CD4-positive, alpha-beta T cell treated with Interferon alpha-2 for 1 hour (primary cell): ENCODE results near the gene NUPR1.
"Not testable (repeated sequence)": the region's sequence is repeated elsewhere in the genome, so short reads cannot be mapped to it uniquely, and the experiment has no call there.

Experiments
- DNase-seq, 2 donors: peaks; one replicate each; pipeline ENCODE4 v3.0.0-alpha.2; 2020 to 2022

NUPR1 gene

DNA sequence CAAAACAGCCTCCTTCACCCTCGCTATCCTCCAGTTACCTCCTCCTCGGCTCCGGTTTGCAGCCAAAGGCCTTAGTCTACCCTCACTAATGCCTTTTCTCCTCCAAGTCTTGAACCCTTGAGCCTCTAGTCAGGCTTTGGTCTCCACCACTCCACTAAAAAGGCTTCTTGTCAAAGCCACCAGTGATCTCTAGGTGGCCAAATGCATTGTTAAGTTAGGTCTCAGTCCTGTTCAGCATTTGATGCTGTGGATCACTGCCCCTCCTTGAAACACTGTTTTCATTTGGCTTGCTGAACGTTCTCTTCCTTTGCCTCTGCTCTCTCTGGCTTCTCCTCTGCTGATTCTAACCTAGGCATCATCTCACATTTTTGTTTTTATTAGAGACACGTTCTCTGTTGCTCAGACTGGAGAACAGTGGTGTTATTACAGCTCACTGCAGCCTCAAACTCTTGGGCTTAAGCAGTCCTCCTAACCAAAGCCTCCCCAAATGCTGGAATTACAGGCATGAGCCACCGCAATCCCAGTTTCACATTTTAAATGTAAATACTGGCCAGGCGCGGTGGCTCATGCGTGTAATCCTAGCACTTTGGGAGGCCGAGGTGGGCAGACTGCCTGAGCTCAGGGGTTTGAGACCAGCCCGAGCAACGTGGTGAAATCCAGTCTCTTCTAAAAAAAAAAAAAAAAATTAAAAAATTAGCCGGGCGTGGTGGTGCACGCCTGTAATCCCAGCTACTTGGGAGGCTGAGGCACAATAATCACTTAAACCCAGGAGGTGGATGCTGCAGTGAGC lies 16.1 kb upstream of the NUPR1 start:
- DNase-seq, result no peak

DNA sequence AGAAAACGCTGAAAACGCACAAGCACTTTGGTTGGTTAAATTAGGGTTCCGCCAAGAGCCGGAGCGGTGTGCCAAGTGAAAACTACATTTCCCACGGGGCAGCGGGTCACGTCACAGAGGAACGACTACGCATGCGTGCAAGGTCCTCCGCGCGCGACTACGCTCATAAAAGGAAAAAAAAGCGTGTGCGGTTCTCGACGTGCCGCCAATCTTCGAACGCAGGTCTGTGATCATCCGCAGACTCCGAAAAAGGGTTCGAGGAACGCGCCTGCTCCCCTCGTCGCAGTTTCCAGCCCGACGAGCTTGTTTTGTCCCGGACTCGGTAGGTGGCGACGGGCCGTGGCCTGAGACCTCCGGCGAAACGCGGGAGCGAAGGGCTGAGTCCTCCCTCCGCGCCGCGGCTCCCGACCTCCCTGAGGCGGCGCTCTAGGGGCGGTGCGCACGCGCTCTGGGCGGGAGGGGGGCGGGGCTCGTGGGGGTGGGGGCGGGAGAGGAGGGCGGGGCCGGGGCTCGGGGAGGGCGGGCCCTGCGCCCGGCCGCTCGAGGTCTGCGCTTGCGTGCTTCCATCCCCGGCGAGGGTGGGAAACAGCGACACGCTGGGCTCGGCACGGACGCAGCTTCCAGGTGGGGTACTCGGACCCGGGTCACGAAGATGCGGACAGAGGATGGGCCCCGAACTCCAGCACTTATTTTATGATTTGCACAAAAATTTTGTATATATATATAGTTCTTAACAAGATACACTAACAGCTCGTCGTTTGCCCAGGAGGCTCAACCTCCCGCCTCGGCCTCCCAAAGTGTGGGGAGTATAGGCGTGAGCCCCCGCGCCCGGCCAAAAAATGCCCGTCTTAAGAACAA lies 15.2 kb upstream of the NUPR1 start, which contains the start of gene SGF29:
Gene SGF29 (plus strand): TSS at position 145 of the 858 bp plus-strand sequence. CDS start 27,150 bp downstream, outside the sequence.
- peak; percentile 93 to 95 for DNase-seq

DNA sequence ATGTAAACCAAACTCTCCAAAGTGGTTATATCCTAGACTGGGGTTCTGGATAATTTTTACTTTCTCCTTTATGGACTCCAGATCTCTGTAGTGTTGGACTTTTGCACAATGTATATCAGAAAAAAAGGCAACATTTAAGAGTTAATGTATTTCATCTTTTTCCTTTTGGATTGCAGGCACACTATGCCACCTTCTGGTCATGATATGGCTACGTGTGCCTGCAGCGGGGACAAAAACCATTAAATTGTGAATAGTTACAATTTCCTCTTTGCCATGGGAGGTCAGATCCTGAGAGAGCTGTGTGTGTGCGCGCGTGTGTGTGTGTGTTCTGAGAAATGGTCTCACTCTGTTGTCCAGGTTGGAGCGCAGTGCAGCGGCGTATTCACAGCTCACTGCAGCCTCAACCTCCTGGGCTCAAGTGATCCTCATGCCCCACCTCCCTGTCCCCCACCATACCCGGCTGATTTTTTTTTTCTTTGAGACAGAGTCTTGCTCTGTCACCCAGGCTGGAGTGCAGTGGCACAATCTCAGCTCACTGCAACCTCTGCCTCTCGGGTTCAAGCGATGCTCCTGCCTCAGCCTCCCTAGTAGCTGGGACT lies 10.6 kb upstream of the NUPR1 start:
- peak in 1 of 2 donors; percentile 55 for DNase-seq

DNA sequence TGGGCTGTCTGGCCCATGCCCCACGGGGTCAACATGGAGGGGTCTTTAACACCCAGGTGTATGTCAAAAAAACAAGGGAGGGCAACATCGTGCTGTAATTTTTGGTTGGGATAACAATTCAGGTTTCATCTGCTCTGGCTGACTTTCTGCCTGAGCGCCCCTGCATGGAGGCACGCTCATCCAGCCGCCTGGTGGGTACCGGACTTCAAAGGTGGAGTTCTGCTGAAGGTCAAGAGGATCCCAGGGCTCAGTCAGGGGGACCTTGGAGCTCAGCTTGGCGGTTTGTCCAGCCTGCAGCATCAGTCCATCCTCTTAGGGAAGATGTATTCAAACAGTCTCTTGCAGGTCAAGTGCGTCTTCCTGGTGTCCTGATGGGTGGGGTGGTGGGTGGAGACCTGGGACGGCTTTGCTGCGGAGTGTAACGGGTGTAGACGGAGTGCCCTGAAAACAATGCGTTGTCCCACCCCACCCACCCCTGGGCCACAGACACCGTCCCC lies 9.6 kb upstream of the NUPR1 start:
- no peak for DNase-seq

DNA sequence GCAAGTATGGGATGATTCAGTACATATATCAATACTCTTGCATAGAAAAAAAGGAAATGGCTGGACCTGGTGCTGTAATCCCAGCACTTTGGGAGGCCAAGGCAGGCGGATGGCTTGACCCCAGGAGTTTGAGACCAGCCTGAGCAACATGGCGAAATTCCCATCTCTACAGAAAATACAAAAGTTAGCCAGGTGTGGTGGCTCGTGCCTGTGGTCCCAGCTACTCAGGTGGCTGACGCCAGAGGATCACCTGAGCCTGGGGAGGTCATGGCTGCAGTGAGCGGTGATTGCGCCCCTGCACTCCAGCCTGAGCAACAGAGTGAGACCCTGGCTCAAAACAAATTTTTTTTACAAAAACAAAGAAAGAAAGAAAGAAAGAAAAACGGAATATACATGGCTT lies 7.9 kb upstream of the NUPR1 start:
- DNase-seq, result no peak

DNA sequence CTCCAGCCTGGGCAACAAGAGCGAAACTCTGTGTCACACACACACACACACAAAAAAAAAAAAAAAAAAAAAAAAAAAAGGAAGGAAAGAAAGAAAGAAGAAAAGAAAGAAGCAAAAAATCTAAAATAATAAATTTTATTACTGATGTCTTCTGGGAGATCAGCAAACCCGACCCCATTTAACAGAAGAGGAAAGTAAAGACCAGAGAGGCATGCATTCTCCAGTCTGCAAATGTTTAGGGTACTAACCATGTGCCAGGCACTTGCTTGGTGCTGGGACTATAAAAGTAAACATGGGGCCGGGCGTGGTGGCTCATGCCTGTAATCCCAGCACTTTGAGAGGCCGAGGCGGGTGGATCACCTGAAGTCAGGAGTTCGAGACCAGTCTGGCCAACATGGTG lies 7.2 kb upstream of the NUPR1 start:
- DNase-seq, result not testable (repeated sequence)

DNA sequence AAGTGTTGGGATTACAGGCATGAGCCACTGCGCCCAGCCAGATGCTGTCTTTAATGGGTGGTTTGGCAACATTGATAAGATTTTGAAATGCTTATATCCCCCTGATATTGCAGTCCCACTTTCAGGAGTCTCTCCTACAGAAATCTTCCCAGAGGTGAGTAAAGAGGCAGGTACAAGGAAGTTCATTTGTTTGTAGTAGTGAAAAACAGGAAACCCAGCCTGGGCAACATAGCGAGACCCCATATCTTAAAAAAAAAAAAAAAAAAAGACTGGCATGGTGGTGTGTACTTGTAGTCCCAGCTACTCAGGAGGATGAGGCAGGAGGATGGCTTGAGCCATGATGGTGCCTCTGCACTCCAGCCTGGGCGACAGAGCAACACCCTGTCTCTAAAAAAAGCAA lies 6.2 kb upstream of the NUPR1 start:
- no peak for DNase-seq

DNA sequence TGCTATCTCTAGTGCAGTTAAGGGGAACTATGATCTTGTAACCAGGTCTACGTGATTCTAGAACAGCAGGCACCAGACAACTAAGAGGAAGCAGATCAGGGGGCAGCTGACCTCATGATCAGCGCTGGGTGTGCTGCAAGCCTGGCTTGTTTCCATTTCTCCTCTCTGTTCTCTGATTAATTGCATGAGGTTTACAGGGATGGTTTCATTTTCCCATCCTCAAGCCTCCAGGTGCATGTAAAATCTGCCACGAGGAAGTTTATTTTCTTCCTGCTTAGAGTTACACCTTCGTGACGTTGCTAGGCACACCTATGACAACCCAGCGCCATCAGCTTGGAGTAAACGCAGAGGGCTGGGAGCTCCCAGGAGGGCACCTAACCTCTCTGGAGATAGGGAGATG lies 4.3 kb upstream of the NUPR1 start:
- DNase-seq, result peak; percentile 26 to 50

DNA sequence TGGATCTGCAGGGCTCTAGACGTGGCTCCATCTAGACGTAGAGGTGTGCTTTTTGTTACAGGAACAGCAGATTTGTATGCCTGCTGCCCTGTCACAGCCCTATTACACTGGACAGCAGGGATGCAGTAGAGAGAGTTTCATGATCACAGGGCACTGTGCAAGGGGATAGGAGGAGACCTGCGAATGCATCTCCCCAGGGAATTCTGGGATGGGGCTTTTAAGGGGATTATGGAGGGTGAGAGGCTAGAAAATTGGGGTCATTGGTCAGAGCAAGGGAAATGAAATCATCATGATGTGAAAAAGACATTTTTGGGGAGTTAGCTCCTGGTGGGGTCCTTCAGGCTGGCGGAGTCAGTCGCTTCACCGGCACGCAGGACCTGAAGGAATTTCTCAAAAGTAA lies 3.9 kb upstream of the NUPR1 start:
- DNase-seq, result no peak

DNA sequence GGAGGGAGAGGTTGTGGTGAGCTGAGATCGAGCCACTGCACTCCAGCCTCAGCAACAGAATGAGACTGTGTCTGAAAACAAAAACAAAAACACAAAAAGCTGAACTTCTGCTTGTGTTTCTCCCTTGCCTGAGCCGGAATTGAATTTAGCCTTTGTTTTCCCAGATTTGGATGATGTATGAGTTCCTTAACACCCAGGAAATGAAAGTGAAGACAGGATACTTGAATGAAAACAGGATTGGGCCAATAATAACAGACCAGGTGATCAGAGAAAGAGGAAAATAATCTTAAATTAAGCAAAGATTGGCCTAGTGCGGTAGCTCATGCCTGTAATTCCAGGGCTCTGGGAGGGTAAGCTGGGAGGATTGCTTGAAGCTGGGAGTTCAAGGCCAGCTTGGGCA lies 1.6 kb upstream of the NUPR1 start:
- no peak for DNase-seq

DNA sequence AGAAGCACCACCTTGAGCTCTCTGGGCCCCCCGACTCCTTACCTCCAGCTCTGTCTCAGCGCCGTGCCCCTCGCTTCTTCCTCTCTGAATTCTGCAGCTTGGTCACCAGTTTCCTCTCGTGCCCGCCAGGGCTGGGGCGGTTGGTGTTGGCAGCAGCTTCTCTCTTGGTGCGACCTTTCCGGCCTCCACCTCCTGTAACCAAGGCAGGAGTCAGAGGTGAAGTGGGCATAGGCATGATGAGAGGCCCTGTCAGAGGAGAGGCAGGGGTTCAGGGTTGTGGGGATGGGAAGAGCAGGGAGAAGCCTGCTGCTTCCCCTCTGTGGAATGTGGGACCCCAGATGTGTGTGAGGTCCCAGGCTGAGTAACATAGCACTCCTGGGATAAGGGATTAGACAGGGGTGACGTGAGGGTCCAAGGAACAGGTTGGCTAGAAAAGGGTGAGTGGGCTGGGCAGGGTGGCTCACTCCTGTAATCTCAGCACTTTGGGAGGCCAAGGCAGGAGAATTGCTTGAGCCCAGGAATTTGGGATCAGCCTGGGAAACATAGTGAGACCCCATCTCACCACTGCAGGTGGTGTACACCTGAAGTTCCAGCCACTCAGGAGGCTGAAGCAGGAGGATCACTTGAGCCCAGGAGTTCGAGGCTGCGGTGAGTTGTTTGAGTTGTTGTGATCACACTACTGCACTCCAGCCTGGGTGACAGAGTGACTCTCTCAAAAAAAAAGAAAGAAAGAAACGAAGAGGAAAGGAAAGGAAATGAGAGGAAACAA lies 626 bp downstream of the NUPR1 start:
- DNase-seq, result no peak

DNA sequence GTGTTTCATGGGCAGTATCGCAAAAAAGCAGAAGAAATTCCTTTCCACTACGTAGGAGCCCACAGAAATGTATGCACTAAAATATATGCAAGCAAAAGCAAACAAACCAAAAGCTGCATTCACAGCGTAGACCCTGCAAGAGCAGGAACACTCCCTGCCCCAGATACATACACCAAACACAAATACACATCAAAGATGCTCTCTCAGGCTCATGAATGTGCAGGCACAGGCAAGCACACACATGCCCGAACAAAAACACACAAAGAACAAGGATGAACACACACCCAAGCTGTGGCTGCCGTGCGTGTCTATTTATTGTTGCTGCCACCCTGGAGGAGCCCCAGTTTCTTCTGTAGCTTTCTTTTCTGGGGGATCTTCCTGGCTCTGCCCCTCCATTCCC lies 1.7 kb downstream of the NUPR1 start:
- DNase-seq, result no peak

DNA sequence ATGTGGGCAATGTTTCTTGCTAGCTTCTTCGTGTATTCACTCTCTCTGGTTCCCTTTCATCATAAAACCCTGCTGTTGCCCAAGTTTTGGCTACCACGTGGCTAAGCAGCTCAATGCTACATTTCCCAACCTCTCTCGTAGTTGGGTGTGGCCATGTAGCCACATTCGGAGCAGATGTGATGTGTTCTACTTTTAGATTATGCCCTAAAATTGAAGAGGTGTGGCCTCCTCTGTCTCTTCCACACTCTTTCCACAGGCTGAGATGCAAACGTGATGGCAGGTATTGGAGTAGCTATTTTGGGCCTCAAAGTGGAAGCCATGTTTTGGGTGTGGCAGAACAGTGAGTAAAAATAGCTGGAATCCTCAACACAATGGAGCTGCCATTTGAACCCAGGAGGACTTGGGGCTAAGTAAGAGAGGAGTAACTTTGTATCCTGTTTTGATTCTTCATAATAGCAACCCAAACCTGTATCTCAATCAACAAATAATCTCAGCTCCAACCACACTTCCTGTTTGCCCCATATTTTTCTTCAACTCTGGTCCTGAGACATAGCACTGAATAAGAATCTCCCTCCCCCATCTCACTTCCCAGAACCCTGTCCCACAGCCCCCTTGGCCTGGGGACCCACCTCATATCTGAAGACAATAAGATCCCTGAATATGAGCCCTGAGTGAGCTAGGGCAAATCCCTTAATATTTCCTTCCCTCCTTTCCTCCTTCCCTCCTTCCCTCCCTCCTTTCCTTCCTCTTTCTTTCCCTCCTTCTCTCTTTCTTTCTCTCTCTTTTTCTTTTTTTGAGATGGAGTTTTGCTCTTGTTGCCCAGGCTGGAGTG lies 4.0 kb downstream of the NUPR1 start:
- peak; percentile 38 to 67 for DNase-seq

DNA sequence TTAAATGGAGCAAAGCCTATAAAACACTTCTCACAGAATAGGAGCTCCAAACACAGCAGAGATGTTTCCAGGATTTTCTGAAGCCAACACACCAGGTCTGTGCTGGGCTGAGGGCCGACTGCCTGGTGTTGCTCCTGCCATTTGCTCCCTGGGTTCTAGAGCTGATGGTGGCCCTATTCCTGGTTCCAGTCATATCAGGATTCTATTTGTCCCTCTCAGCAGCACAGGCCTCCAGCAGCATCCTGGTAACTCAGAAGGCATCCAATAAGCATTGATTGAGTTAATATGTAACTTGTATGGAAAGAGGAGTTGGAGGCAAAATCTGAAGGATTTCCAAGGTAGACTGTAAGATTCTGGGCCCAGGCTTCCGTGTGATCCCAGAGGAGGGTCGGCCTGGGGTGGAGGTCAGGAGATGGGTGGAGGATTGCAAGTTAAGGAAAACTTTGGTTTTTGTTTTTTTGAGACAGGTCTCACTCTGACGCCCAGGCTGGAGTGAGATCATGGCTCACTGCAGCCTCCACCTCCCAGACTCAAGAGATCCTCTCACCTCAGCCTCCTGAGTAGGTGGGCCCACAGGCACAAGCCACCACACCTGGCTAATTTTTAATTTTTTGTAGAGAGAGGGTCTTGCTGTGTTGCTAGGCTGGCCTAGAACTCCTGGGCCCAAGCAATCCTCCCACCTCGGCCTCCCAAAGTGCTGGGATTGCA lies 5.7 kb downstream of the NUPR1 start:
- DNase-seq, result no peak

DNA sequence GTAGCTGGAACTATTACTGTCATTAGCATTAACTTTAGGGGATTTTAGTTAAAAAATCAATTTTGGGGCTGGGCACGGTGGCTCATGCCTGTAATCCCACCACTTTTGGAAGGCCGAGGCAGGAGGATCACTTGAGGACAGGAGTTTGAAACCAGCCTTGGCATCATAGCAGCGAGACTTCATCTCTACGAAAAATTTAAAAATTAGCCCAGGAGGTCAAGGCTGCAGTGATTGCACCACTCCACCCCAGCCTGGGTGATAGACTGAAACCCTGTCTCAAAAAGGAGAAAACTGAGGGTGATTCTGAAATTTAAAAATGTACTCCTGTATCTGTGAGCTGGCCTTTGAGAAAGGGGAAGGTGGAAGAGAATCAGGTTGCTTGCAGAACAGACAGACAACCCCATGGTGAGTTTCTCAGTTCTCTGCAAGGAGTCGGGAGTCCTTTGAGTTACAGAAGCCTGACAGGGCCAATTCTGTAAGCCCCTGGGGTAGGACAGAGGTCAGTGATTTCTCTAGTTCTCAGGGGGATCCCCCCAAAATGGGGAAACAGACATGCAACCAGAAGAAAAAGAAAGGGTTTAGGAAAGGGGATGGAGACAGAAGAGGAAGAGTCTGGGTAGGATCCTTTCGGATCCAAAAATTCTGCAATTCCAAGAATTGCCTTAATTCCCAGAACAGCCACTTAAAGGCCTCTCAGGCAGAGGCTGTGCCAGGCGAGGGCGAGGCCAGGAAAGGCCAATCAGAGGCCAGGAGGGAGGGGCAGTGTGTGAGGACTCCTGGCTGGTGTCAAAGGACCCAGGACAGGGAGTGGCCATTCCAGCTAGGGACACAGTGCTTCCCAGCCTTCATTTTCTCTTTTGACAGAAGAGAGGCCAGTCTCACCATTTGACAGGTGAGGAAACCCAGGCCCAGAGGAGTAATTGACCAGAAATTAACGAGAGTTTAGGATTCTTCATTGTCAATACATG lies 6.7 kb downstream of the NUPR1 start:
- DNase-seq, result no peak

DNA sequence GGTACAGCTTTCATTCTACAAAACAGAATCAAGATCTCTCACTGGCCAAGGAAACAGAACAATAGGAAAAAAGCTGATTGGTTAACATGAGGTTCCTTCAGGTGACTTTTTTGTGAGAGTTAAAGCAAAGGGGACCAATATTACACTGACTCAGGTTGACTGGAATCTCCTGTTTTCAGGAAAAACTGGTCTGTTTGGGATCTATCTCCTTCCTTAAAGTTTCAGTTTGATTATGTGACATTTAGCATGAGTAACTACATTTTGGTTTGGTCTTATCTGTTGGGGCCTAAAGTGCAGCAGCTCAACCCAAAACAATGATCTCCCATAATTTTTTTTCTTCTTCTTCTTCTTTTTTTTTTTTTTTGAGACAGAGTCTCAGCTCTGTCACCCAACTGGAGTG lies 9.7 kb downstream of the NUPR1 start:
- no peak for DNase-seq

DNA sequence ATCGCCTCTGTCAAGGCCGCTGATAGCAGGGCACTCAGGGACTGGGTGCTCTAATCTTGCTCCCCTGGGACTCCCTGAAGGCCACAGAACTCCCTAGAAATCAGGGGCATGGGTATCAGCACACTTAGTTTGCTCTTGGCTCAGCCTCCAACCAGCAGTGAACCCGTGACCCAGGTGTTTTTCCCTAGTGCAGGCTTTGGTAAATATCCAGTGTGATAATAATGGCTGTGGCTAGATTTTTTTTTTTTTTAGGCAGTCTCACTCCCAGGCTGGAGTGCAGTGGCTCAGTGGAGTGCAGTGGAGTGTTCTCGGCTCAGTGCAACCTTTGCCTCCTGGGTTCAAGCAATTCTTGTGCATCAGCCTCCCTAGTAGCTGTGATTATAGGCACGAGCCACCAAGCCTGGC lies 10.3 kb downstream of the NUPR1 start:
- DNase-seq, result no peak

DNA sequence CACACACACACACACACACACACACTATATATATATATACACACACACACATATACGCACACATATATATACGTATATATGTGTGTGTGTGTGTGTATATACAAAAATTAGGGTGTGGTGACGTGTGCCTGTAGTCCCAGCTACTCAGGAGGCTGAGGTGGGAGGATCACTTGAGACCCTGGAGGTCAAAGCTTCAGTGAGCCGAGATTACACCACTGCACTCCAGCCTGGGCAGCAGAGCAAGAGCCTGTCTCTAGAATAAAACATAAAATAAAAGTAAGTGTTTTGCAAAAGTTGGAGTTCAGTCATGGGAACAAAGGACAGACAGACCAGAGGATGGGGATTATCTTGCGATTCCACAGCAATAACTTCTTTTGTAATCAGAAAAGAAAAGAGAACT lies 10.8 kb downstream of the NUPR1 start:
- no peak for DNase-seq

DNA sequence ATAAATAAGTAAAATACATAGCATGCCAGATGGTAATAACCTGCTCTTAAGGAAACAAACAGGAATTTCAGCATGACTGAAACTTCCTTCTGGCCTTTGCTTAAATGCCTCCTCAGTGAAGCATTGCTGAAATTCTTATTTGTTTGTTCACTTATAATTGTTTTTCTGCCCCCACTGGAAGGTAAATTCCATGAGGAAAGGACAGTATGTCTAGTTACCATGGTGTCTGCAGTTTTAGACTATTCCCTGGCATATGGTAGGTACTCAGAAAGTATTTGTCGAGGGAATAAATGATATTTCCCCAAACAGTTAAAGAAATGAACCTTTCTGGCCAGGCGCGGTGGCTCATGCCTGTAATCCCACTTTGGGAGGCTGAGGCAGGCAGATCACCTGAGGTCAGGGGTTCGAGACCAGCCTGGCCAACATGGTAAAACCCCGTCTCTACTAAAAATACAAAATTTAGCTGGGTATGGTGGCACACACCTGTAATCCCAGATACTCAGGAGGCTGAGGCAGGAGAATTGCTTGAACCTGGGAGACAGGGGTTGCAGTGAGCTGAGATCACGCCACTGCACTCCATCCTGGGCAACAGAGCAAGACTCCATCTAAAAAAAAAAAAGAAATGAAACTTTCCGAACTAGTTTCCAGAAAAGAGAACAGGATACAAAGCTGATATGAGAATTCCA lies 11.5 kb downstream of the NUPR1 start:
- not testable (repeated sequence) for DNase-seq
